Endothelial cell of hepatic sinusoid (primary cell): ENCODE measurements around the gene OCA2.
"Not testable (repeated sequence)": the region's sequence is repeated elsewhere in the genome, so short reads cannot be mapped to it uniquely, and the experiment has no call there.

ENCODE experiments used
- in situ Hi-C: cut with HindIII; loops from 2 replicates; pipeline ENCODE4 v1.10.0; 2017; ENCODE audit warnings: low sequenced_read_pairs

The OCA2 gene

GRCh38 chr15:28026221-28026620 is 72.9 kb downstream of the OCA2 start:
- in situ Hi-C loops = no loop called here

GRCh38 chr15:28025413-28025812 is 73.7 kb downstream of the OCA2 start:
- in situ Hi-C loops = no loop called here

GRCh38 chr15:28024889-28025250 is 74.2 kb downstream of the OCA2 start:
- in situ Hi-C loops = no loop called here

- in situ Hi-C loops = no loop called here
These were observed 74.9 kb downstream of the OCA2 start for GRCh38 chr15:28023933-28024888.

- in situ Hi-C loops = no loop called here
These were observed 75.7 kb downstream of the OCA2 start for GRCh38 chr15:28023422-28023821.

- in situ Hi-C loops = no loop called here
These were observed 76.2 kb downstream of the OCA2 start for GRCh38 chr15:28022961-28023360.

GRCh38 chr15:28022181-28022580 is 76.9 kb downstream of the OCA2 start:
- in situ Hi-C loops = no loop called here

GRCh38 chr15:28021281-28022039 is 77.7 kb downstream of the OCA2 start:
- in situ Hi-C loops = no loop called here

- in situ Hi-C loops = no loop called here
These were observed 78.5 kb downstream of the OCA2 start for GRCh38 chr15:28020644-28021043.

GRCh38 chr15:28019594-28020309 is 79.4 kb downstream of the OCA2 start:
- in situ Hi-C loops = no loop called here

GRCh38 chr15:28018291-28019044 is 80.6 kb downstream of the OCA2 start:
- in situ Hi-C loops = no loop called here

GRCh38 chr15:28017423-28017924 is 81.6 kb downstream of the OCA2 start:
- in situ Hi-C loops = no loop called here

GRCh38 chr15:28015855-28016254 is 83.3 kb downstream of the OCA2 start:
- in situ Hi-C loops = no loop called here

GRCh38 chr15:28014623-28015200 is 84.4 kb downstream of the OCA2 start:
- in situ Hi-C loops = no loop called here

- in situ Hi-C loops = no loop called here
These were observed 85.1 kb downstream of the OCA2 start for GRCh38 chr15:28013976-28014375.

- in situ Hi-C loops = no loop called here
These were observed 85.6 kb downstream of the OCA2 start for GRCh38 chr15:28013480-28013879.

GRCh38 chr15:28012231-28012630 is 86.9 kb downstream of the OCA2 start:
- in situ Hi-C loops = no loop called here

- in situ Hi-C loops = not testable (repeated sequence)
These were observed 90.9 kb downstream of the OCA2 start for GRCh38 chr15:28008175-28008574.

GRCh38 chr15:28006116-28006905 is 92.8 kb downstream of the OCA2 start:
- in situ Hi-C loops = no loop called here
